Panc1 (cell line): ENCODE results near the gene FAM83F. TPM values are rescaled to one million over a fixed set of nuclear protein-coding genes. Genes with fewer than 3 reads are reported as not detected.

Experiments used
- ATAC-seq: fragments of 200-7000 bp; cut with Tn5 transposase; 2 replicates; pipeline ENCODE4 v1.9.1; 2020; ENCODE audit warnings: mild to moderate bottlenecking, moderate library complexity
- BruUV-seq: library from RNA; stranded (reverse); fragments of 400-500 nt; replicated peaks from 2 replicates; lab custom pipeline; 2021; lab: Mats Ljungman, UMichigan
- CTCF ChIA-PET: fragments of 300-600 bp; sonication (Branson Sonifier 250); formaldehyde crosslinking; loops from one replicate; lab custom pipeline; 2022; ENCODE audit warnings: antibody characterized with exemption; lab: Charles Lee
- POLR2A ChIA-PET: fragments of 300-600 bp; sonication (Branson Sonifier 250); formaldehyde crosslinking; loops from one replicate; lab custom pipeline; 2022; ENCODE audit warnings: antibody characterized with exemption; lab: Charles Lee
- DNase-seq: peaks from one replicate; pipeline ENCODE4 v3.0.0-alpha.2; 2010; ENCODE audit warnings: low read depth, low spot score
- H3K27ac ChIP-seq: 2 replicates; pipeline ENCODE4 v1.5.1; 2011; ENCODE audit warnings: mild to moderate bottlenecking, low read length, inconsistent platforms
- H3K27me3 ChIP-seq: fragments of 200-500 bp; sonication (Bioruptor generic); 2 replicates; pipeline ENCODE4 v1.6.0; 2014; ENCODE audit warnings: low read length, inconsistent platforms; ENCODE audit not compliant: control insufficient read depth, insufficient read depth
- H3K36me3 ChIP-seq: fragments of 200-500 bp; sonication (Bioruptor generic); 2 replicates; pipeline ENCODE4 v1.5.1; 2014; ENCODE audit warnings: inconsistent platforms, mild to moderate bottlenecking, low read length, moderate library complexity; ENCODE audit not compliant: control insufficient read depth, insufficient read depth
- H3K4me1 ChIP-seq: 2 replicates; pipeline ENCODE4 v1.5.1; 2011; ENCODE audit warnings: inconsistent platforms, mild to moderate bottlenecking, low read length, moderate library complexity; ENCODE audit not compliant: control insufficient read depth, insufficient read depth
- H3K4me3 ChIP-seq, 2 experiments: 2 replicates each; pipeline ENCODE4 v1.5.1; 2011 to 2012; ENCODE audit warnings: low read depth in 2 of 2, low read length in 2 of 2, mild to moderate bottlenecking in 2 of 2, inconsistent platforms in 1 of 2, moderate library complexity in 1 of 2
- H3K9me3 ChIP-seq: fragments of 200-500 bp; sonication (Bioruptor generic); 2 replicates; pipeline ENCODE4 v1.5.1; 2014; ENCODE audit warnings: low read depth, mild to moderate bottlenecking, inconsistent platforms, low read length, moderate library complexity; ENCODE audit not compliant: control insufficient read depth, insufficient read depth
- POLR2AphosphoS5 ChIP-seq: IDR thresholded peaks from 2 replicates; pipeline ENCODE4 v1.6.1; 2012; ENCODE audit warnings: mild to moderate bottlenecking, low read depth, low read length, moderate library complexity
- REST ChIP-seq, 2 experiments: IDR thresholded peaks; 2 replicates each; pipeline ENCODE4 v1.6.1; 2011 to 2012; ENCODE audit warnings: low read depth in 2 of 2, control low read depth in 1 of 2, low read length in 1 of 2, mild to moderate bottlenecking in 1 of 2, moderate library complexity in 1 of 2; ENCODE audit not compliant: insufficient read depth in 1 of 2
- SIN3A ChIP-seq: IDR thresholded peaks from 2 replicates; pipeline ENCODE4 v1.6.1; 2012; ENCODE audit warnings: low read depth, mild to moderate bottlenecking, low read length, moderate library complexity, borderline replicate concordance; ENCODE audit not compliant: insufficient read depth
- TCF7L2 ChIP-seq: IDR thresholded peaks from 2 replicates; pipeline ENCODE4 v1.6.1; 2011; ENCODE audit warnings: mild to moderate bottlenecking, low read depth, low read length, inconsistent platforms
- in situ Hi-C: cut with HindIII; loops from 2 replicates; pipeline ENCODE4 v1.10.0; 2016; ENCODE audit warnings: low sequenced_read_pairs, low pct_unique_long_range_greater_than_20kb
- intact Hi-C: fragments of 100-400 bp; cut with micrococcal nuclease; formaldehyde crosslinking; loops from one replicate; pipeline ENCODE4 v1.10.0; 2022; ENCODE audit not compliant: unreplicated experiment
- total RNA-seq: library from RNA; stranded (reverse); gene quantifications from one replicate; pipeline ENCODE4 v1.2.1, GENCODE V29; 2021; ENCODE audit not compliant: unreplicated experiment
- TF ChIP-seq, protein P1 (sequence below): fragments of 450-650 bp; IDR thresholded peaks from 2 replicates; pipeline ENCODE4 v1.5.1; 2017; ENCODE audit warnings: mild to moderate bottlenecking

FAM83F gene
- total RNA-seq, 1 experiment from 2014 or later = 0.05 TPM

DNA sequence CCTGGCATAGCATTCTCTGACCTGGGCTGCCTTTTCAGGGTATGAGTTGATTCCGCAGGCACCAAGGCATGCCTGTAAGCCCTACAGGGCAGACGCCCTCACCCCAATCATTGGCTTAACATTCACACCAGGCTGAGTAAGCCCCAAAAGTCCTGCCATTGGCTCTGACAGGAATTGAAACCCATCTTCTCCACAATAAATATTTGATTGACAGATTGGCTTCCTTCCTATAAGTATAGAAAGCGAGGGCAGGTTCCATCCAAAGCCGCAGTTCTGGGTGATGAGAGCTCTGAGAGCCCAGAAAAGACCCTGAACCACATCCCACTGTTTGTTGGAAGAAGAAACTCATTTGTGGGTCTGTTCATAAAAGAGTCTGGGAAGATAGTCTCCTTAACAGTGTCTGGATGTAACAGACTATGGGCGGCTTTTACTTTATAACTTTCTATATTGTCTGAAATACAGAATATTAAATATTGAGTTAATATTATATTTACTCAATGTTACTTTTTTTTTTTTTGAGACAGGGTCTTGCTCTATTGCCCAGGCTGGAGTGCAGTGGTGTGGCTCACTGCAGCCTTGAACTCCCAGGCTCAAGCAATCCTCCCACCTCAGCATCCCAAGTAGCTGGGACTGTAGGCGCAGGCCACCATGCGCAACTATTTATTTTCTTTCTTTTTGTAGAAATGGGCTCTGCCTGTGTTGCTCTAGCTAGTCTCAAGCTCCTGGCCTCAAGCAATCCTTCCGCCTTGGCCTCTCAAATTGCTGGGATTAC, 46.8 kb downstream of the FAM83F start:
- no peak overlapping the region for H3K4me3 ChIP-seq
- intact Hi-C loops = loop anchor here (5.0 kb wide), 1 partner anchor 306 kb away; the partner anchor contains the start of gene ADSL
- no TSS peak for BruUV-seq
- ChIA-PET CTCF (no interaction called here), POLR2A (no interaction called here)
- no peaks in the 10 kb centered on the region for H3K27me3 ChIP-seq
- ATAC-seq = no peak
- in situ Hi-C loops = no loop called here
- DNase-seq = no peak
- H3K4me1 ChIP-seq = peaks cover 9% of the 10 kb centered on the region
- H3K36me3 ChIP-seq = no peaks in the 10 kb centered on the region
- no peaks in the 10 kb centered on the region for H3K9me3 ChIP-seq
- H3K27ac ChIP-seq = no peak overlapping the region
- TF ChIP-seq SIN3A = no peak

DNA sequence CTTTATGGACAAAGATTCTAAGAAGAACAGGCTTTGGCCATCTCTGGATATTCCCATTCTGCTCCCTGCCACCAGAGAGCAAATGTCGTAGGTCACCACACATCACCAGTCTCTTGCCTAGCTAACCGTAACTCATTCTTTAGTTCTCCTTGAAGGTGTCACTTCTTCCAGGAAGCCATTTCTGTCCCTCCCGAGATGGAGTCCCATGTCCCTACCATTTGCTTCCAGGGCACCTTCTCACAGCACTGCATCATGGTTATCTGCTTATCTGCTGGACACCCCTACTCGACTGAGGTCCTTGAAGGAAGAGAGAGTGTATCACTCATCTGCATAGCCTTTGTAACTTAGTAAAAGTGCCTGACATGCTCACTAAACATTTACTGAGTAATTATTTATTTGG, 47.6 kb downstream of the FAM83F start:
- H3K27me3 ChIP-seq = no peaks in the 10 kb centered on the region
- no peak overlapping the region for H3K4me3 ChIP-seq
- H3K36me3 ChIP-seq = no peaks in the 10 kb centered on the region
- ATAC-seq (no peak), DNase-seq (no peak)
- no peaks in the 10 kb centered on the region for H3K9me3 ChIP-seq
- in situ Hi-C loops = no loop called here
- TF ChIP-seq, protein P1, sequence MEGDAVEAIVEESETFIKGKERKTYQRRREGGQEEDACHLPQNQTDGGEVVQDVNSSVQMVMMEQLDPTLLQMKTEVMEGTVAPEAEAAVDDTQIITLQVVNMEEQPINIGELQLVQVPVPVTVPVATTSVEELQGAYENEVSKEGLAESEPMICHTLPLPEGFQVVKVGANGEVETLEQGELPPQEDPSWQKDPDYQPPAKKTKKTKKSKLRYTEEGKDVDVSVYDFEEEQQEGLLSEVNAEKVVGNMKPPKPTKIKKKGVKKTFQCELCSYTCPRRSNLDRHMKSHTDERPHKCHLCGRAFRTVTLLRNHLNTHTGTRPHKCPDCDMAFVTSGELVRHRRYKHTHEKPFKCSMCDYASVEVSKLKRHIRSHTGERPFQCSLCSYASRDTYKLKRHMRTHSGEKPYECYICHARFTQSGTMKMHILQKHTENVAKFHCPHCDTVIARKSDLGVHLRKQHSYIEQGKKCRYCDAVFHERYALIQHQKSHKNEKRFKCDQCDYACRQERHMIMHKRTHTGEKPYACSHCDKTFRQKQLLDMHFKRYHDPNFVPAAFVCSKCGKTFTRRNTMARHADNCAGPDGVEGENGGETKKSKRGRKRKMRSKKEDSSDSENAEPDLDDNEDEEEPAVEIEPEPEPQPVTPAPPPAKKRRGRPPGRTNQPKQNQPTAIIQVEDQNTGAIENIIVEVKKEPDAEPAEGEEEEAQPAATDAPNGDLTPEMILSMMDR = no peak
- TF ChIP-seq POLR2AphosphoS5 = no peak
- TF ChIP-seq SIN3A = no peak
- TF ChIP-seq TCF7L2 = no peak
- TF ChIP-seq REST (IDR thresholded peaks at IDR 0.05; ENCODE audit: insufficient read depth in 1 of 2, low read depth in 2 of 2, low read length in 1 of 2) = no peak
- ChIA-PET CTCF (no interaction called here), POLR2A (no interaction called here)
- intact Hi-C loops = loop anchor here (5.0 kb wide), 1 partner anchor 305 kb away; the partner anchor contains the start of gene ADSL
- peaks cover 9% of the 10 kb centered on the region for H3K4me1 ChIP-seq
- BruUV-seq = no TSS peak
- no peak overlapping the region for H3K27ac ChIP-seq

DNA sequence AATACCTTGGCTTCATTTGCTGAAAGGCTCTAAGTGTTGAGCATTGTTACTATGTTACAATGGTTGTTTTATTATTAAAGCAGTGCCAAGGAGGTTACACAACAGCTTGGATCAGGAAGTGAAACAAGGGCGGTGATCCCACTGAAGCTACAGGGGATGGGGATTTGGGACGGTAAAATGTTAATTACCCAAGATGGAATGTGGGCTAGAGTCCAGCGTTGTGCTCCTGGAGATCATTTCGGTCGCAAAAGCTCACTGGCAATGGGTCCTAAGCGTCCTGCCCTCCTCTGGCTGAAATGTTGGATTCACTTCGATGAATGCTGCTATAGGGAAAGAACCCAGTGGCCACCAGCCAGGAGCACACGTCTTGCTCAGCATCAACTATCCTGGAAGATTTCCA, 48.3 kb downstream of the FAM83F start:
- no peaks in the 10 kb centered on the region for H3K9me3 ChIP-seq
- CTCF ChIA-PET = no interaction called here
- POLR2A ChIA-PET = no interaction called here
- no TSS peak for BruUV-seq
- H3K4me1 ChIP-seq = peaks cover 9% of the 10 kb centered on the region
- no peak overlapping the region; the same call in 1 of the 2 replicates for H3K27ac ChIP-seq
- H3K4me3 ChIP-seq = no peak overlapping the region
- intact Hi-C loops (loop anchor here (5.0 kb wide), 1 partner anchor 304 kb away; the partner anchor contains the start of gene ADSL), in situ Hi-C loops (no loop called here)
- TF ChIP-seq, protein P1 = no peak
- TF ChIP-seq SIN3A (no peak), TCF7L2 (no peak), POLR2AphosphoS5 (no peak), REST (IDR thresholded peaks at IDR 0.05; ENCODE audit: insufficient read depth in 1 of 2, low read depth in 2 of 2, low read length in 1 of 2) (no peak)
- H3K27me3 ChIP-seq = no peaks in the 10 kb centered on the region
- DNase-seq = no peak
- no peaks in the 10 kb centered on the region for H3K36me3 ChIP-seq
- no peak for ATAC-seq
